Right renal cortex interstitium (tissue), 3 donors: ENCODE measurements around the gene AP3M1. TPM values are rescaled to one million over a fixed set of nuclear protein-coding genes. Genes with fewer than 3 reads are reported as not detected.

Experiments
- DNase-seq, 3 donors: peaks; one replicate each; pipeline ENCODE4 v3.0.0-alpha.2; 2013; ENCODE audit warnings: low read depth in 3 of 3, low spot score in 2 of 3
- polyA plus RNA-seq, 3 donors: library from polyadenylated mRNA; unstranded; fragments of 120-200 nt; gene quantifications; one replicate each; pipeline ENCODE4 v1.2.1, GENCODE V29; 2013; ENCODE audit not compliant: insufficient read length in 3 of 3

The AP3M1 gene
- polyA plus RNA-seq, 3 donors: 61.2 to 64.2 (median 61.6) TPM

DNA sequence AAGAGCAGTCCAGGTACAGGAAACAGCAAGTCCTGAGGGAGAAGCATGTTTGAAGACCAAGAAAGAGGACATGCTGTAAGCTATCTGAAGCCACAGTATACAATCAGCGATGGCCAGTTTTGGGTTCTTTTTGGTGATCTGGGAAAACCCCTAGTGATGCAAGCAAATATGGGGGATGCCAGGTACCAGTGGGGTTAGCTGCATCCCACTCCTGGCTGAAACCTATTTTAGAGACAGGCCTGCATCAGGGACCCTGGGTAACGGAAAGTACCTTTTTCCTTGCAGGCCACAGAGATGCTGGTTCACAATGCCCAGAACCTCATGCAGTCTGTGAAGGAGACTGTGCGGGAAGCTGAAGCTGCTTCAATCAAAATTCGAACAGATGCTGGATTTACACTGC is 32.9 kb downstream of the AP3M1 start:
- DNase-seq: no peak

DNA sequence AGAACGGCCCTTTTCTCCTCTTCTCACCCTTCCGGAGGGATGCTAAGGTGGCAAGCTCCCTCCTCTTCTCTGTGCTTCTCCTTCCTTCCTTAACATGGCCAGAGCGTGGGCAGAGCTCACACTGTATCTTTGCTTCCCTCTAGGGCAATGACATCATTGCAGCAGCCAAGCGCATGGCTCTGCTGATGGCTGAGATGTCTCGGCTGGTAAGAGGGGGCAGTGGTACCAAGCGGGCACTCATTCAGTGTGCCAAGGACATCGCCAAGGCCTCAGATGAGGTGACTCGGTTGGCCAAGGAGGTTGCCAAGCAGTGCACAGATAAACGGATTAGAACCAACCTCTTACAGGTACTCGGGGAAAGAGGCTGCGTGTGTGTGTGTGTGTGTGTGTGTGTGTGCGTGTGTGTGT is 36.6 kb downstream of the AP3M1 start:
- DNase-seq: no peak

DNA sequence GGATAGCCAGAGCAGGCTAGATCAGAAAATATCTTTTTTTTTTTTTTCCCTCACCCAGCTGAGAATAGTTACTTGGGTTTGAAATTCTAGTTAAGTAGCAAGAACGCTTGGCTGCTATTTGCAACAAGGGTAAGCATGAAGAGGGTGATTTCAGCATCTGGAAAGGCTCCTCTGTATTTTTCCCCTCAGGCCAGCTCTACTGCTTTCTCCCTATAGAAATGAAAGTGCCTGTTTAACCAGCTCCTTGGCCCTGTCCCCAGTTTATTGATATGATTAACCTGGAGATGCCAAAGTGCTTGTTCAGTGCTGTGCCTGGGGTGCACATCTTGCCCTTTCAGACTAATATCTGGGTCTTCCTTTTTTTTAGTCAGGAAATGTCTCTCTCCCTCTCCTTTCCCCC is 37.1 kb downstream of the AP3M1 start:
- no peak for DNase-seq

DNA sequence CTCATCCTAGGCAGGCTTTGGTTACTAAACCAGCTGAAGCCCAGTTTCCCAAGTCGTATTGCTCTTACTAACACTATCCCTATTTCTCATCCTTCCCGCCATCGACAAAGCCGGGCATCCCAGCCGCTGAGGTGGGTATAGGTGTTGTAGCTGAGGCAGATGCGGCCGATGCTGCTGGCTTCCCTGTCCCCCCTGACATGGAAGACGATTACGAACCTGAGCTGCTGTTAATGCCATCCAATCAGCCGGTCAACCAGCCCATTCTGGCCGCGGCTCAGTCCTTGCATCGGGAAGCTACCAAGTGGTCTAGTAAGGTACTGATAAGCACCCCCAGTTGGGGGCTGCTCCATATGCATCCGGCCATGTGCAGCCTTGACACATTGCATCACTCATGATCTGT is 38.8 kb downstream of the AP3M1 start:
- DNase-seq: no peak

DNA sequence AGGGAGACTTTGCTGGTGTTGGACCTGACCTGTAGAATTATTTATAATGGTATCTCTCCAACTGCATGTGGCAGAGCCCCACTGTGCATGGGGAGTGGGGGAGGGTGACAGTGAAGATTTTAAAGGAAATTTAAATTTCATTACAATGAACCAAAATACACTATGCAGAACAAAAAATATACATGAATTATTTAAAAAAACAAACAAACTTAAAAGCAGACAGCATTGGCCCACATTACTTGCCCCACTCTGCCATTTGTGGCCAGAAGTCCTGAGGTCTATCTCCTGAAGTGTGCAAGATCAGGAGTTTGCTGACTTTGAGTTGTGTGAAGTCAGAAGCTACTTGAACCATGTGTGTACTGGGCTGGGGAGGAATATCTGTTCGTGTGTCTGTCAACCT is 40.5 kb downstream of the AP3M1 start:
- no peak for DNase-seq

DNA sequence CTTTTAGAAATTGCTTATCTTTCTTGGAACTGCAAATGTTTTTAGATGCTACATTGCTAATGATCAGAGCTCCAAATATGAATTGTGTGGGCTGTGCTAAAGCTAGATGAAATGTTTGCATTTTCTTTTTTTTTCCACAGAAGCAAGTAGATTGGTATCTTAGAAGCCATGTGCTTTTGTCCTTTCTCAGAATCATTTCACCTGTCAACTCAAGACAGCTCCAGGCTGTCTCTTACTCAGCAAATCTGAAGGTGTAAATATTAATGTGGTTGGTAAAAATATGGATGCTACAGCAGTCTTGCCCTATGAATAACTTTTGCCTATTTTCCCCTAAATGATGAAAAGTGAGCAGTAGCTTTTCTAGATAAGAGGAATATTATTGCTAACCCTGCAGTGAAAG is 41.2 kb downstream of the AP3M1 start:
- no peak for DNase-seq

DNA sequence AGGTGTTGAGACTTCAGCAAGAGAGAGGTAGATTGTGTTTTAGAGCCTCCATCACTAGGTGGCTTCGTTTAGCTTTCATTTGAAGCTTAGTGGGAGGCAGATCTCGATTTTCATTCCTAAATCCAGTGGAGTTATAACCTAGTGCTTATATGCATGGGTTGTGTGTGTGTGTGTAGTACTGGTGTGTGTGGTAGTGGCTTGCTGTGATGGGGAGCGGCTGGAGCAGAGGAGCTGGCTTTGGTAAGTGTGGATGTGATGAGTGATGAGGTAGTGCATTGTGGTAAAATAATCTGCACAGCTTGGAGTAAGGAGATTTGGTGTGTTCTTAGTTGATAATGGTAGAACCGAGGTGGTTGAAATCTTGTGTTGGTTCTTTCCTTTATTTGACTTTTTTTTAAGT is 43.2 kb downstream of the AP3M1 start:
- DNase-seq: no peak

DNA sequence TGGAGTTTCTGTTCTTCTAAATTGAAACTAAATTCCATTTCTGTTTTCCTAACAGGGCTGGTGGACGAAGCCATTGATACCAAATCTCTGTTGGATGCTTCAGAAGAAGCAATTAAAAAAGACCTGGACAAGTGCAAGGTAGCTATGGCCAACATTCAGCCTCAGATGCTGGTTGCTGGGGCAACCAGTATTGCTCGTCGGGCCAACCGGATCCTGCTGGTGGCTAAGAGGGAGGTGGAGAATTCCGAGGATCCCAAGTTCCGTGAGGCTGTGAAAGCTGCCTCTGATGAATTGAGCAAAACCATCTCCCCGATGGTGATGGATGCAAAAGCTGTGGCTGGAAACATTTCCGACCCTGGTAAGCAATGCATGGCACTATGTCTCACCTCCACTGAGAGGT is 45.6 kb downstream of the AP3M1 start:
- DNase-seq: no peak

DNA sequence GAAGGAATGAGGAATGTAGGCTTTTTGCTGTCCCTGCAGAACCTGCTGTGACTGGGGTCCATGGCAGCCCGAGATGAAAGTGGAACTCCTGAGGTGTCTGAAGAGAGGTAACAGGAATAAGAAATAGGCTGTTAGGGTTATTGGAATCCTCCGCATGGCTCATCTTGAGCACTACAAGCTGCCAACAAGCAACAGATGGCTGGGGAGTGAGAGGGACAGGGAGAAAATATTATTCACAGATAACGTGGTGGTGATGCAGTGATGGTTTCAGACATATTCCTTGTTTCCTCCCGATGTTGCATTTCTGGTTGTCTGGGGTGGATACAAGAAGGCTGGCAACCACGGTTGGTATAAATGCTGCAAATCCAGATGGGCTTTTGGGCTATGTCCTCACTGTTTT is 46.1 kb downstream of the AP3M1 start:
- no peak for DNase-seq

DNA sequence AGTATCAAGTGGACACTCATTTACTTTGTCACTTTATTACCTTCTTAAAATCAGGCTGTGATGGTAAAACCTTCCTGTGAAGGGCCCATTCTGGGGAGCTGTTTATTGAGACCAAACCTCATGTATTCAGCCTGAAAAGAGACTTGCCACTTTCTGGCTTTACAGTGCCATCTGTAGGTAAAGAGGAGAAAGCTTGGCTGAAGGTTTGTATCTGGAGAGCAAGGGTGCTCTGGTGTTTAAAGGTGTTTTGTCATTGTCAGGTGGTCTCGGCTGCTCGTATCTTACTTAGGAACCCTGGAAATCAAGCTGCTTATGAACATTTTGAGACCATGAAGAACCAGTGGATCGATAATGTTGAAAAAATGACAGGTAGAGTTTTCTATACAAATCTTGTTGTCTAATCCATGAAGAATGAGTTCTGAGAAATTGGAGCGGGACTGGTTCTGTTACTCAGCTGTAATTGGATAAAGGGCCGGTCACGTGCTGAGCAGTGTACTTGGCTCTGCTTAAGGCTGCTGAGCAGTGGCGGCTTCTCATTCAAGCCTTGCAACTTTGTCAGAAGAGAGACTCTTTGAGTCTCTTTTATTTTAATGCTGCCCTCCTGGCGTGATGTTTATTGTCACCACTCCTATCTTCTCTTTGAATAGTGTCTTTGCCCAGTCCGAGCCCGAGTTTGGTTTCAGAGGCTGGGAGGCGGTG is 46.9 kb downstream of the AP3M1 start:
- DNase-seq: no peak

DNA sequence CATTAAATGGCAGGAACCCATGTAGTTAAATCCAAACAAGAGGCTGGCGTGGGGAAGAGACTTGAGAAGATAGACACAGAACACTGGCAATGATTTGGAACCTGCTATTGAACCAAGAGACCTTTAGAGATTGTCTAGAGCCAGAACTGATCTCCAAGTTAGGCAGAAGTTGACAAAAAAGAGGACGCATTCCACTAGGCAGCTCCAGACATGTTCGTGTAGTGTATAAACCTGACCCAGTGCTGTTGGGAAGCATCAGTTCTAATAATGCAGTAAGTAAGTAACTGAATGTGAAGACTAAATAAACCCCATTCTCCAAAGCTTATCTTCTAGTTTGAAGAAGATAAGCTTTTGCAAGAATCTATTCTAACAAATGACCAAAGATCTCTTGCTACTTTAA is 50.8 kb downstream of the AP3M1 start:
- DNase-seq: no peak

DNA sequence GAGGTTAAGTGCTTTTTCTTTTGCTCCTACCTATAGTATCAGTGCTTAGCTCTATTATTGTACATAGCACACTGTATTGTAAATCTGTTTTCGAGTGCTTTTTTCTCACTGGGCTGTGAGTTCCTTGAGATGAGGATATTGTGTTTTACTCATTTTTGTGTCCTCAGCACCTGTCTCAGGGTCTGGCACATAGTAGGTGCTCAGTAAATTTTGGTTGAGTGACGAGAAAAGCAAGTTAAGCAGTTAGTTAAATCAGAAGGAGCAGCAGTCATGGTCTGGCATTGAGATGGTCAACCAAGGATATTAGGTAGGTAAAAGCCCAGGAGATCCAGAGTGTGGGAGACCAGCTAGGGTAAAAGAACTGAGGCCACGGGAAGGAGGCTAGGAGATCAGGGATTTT is 51.2 kb downstream of the AP3M1 start:
- no peak for DNase-seq

DNA sequence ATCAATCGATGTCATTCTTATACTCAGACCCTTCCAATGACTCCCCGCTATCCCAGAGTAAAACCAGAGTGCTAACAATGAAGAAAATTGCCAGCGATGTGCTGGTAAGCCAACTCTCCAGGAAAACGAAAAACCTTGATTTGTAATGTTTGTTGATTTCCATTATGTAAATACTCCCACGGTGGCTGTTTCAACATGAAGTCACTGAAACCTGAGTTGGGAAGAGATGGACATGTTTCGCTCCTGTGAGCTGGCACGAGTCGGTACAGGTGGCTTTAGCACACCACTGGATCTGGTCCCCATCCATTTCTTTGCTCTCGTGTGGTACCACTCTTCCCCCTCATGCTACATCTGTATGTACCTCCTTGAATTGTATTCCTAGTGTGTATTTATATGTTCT is 52.9 kb downstream of the AP3M1 start:
- no peak for DNase-seq

DNA sequence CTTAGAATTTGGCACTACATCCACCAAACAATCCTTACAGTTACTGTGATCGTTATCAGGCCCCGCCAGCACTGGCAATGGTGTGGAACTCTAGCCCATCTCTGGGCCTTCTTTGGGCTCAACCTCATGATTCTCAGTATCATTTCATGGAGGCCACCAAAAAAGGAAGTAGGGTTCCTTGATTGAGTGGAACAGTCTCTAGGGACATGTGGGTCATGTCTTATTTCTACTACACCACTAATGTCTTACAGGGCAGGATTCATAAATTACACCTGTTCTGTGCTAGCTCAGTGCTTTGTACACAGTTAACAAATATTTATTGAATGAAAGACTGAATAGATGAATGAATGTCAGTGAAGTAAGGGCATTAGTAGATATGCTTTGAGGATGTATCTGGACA is 53.9 kb downstream of the AP3M1 start:
- no peak for DNase-seq

DNA sequence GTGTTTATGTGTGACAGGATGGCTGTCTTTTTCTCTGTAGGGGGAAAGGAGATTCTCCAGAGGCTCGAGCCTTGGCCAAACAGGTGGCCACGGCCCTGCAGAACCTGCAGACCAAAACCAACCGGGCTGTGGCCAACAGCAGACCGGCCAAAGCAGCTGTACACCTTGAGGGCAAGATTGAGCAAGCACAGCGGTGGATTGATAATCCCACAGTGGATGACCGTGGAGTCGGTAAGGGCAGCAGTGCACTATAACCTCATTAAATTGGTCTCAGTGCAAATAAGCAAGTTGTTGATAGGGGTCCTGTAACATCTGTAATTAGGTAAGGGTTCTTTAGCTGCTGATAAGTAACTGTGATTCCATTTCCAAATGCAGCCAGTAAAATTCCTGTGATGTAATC is 56.4 kb downstream of the AP3M1 start:
- DNase-seq: no peak

DNA sequence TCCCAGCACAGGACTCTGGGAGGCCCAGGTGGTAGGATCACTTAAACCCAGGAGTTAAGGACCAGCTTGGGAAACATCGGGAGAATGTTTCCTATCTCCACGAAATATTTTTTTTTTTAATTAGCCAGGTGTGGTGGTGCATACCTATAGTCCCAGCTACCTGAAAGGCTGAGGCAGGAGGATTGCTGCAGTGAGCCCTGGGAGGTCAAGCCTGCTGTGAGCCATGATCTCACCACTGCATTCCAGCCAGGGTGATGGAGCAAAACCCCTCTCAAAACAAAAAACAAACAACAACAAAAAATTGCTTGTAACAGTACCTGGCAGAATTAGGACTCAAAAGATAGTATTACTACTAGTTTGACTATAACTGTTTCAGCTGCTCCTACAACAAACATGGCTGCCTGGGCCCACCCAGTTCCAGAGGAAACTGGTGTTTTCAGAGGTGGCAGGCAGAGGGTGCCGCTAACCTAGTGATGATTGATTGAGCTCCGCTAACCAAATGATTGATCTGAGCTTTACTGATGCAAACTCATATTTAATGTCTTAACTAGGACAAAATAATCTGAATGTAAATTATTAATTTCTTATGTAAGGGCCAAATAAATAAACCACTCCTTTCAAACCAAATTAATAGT is 57.0 kb downstream of the AP3M1 start:
- DNase-seq: no peak

DNA sequence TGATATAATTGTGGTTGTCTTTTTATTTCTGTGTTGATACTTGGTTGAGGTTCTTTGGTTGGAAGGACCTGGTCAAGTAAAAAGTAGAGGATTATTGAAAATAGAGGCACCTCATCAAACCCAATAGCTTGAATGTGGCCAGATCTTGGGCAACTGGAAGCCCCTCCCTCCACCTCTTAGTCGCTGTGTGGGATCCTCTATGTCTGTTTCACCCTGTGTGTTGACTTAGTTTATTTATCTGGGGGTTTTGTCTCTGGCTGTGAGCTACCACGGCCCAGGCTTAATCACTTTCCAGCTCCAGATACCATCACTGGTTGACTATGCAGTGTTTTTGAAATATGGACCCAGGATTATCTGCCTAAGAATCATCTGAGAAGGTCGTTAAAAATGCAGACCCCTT is 58.3 kb downstream of the AP3M1 start:
- DNase-seq: no peak

DNA sequence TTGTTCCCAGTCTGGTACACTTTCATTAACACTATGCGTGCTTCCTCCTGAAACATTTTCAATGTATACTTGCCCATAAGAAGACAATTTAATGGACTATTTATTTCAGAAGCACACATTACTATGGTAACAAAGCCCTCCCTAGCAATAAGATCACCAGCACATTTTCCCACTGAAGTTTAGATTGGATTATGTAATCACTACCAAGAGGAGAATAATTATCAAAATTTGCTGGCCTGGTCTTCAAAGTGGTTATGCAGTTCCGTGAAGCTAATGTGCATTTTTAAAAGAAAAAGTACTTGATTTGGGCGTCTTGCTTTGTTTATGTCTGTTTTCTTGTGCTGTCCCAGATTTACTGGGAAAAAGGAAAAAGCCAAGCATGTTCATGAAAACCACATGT is 61.9 kb downstream of the AP3M1 start:
- DNase-seq: no peak

DNA sequence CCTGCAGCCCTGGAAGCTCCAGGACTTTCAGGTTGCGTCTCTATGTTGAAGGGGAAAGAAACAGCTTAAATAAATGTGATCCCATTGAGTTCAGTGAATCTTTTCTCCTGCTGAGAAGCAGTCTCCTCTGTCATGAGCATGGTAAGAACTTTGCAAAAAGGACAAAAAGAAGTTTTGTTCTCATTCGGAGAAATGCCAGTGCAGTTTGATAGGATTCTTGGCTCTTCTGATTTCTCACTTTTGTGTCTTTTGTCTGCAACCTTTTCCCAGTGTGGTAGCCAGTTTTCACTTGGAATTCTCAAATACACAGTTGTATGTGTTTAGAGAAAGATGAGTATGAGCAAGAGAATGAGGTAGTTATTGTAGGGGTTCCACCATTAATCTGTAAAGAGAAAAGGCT is 64.3 kb downstream of the AP3M1 start:
- DNase-seq: no peak

DNA sequence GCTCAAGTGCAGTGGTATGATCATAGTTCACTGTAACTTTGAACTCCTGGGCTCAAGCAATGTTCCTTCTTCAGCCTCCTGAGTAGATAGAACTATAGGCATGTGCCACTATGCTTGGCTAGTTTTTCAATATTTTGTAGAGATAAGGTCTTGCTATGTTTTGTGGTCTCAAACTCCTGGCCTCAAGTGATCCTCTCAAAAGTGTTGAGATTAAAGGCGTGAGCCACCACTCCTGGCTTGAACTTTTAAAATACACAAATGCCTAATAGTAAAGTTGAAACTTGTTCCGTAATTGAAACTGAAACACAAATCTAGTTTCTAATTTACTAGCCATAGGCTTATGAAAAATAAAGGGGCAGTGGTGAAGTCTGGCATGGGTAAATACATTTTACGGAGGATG is 65.7 kb downstream of the AP3M1 start:
- DNase-seq: no peak

DNA sequence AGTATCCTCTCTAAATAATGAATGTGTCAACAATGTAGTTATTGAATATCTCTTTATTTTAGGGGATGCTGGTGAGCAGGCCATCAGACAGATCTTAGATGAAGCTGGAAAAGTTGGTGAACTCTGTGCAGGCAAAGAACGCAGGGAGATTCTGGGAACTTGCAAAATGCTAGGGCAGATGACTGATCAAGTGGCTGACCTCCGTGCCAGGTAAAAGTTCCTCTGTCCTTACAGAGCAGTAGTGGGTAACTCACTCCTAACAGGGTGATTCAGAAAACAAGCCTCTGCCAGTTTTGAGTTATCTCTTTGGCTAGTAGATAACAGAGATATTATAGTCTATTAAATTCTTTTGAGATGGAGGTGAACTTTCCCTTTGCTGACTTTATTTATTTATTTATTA is 67.3 kb downstream of the AP3M1 start:
- no peak for DNase-seq

DNA sequence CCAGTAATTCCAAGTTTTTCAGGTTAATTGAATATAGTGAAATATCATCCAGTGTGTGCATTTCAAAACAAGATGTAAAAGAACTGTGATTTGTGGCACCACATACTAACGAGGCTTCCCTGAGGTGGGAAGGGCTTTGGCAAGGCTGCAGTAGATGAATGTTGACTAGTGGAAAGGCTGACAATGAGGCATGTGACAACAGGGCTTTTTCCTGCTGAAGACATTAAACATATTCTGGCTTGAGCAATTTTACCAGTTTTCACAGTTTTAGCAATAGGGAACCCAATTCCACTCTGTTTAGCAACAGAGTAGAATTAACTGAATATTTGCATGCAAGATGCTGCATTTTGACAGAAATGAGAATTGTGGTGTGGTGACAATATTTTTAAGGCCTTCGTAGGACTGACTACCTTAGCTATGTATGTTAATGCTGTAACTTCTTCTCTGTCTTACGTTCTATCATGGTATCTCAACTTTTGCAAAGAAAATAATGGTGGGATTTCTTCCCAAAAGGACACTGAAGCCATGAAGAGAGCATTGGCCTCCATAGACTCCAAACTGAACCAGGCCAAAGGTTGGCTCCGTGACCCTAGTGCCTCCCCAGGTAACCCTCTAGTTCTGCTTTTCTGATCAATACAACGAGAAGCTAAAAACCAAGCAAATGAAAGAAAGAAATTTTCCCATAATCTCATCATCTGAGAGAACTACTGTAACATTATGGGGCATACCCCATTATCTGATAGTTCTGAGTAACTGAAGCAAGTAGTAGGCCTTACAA is 68.5 kb downstream of the AP3M1 start:
- no peak for DNase-seq
